Measurements from ENCODE around the gene HERPUD2. TPM values are rescaled to one million over a fixed set of nuclear protein-coding genes. Genes with fewer than 3 reads are reported as not detected.
"Not testable (repeated sequence)": the region's sequence is repeated elsewhere in the genome, so short reads cannot be mapped to it uniquely, and the experiment has no call there.

Gene HERPUD2
- total RNA-seq, 2 donors from 2014 or later, result 36.8 to 40.4 TPM

DNA sequence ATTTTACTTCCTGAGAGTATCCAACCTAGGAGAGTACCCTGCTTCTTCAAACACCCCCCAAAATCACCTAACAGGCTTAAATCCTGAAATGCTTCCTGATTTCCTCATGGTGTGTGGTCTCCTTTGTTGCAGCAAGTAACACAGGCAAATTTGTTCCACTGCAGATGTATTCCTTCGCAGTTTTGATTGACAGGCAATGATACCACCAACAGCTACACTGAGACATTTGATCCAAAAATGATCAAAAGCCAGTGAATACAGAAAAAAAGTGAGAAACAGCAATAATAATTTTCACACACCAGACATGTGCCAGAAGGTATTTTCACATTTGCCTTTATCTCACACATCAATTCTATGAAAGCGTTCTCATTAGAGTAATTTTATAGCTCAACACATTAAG lies 95.9 kb downstream of the HERPUD2 start:
- ATAC-seq (no peak), DNase-seq (ENCODE audit: low spot score) (no peak)
- Mint-ChIP-seq H3K9me3 (no peaks in the 10 kb centered on the region), H3K27me3 (no peaks in the 10 kb centered on the region), H3K4me3 (no peak overlapping the region), H3K4me1 (ENCODE audit: low read depth in 2 of 2) (no peaks in the 10 kb centered on the region), H3K27ac (no peak overlapping the region), H3K36me3 (no peaks in the 10 kb centered on the region)

DNA sequence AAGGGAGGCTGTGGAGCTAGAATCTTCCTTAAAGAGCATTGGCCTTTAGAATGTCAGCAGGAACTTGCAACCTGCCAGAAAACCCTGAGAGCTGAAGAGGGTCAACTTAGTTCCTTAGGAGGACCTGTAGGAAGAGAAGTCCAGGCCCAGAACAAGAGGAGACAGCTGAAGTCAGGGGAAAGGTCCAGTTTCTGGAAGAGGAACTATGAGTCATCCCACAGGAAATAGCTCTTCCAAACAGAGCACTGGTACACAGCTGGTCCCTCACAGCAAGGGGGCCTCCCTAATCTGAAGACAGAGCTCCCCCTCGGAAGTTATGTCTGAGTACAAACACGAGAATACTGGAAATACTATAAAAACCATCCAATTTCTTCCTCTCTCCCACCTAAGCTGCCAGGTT lies 98.9 kb downstream of the HERPUD2 start:
- Mint-ChIP-seq H3K9me3 (no peaks in the 10 kb centered on the region), H3K4me1 (ENCODE audit: low read depth in 2 of 2) (no peaks in the 10 kb centered on the region), H3K36me3 (no peaks in the 10 kb centered on the region), H3K4me3 (no peak overlapping the region), H3K27me3 (no peaks in the 10 kb centered on the region), H3K27ac (no peak overlapping the region)
- no peak for DNase-seq (ENCODE audit: low spot score)
- ATAC-seq, result no peak

DNA sequence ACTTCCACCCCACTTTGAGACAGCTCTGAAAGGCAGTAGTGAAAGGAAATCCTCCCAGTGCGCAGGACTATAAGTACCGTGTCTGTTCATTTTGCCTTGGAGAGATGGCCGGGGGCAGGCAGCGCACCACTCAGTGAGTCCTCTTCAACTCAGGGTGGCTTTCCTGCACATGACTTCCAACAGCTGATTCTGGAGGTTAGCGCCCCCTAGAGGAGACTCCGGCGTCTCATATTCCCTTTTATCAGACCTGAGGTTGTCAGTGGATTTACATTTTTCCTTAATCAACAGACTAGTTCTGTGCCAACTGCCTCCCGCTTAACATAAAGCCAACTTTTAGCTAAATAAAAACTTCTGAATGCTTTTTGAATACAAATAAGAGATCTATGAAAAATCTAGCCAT lies 101.0 kb downstream of the HERPUD2 start:
- Mint-ChIP-seq H3K9me3 (no peaks in the 10 kb centered on the region), H3K27me3 (no peaks in the 10 kb centered on the region), H3K4me1 (ENCODE audit: low read depth in 2 of 2) (no peaks in the 10 kb centered on the region), H3K4me3 (no peak overlapping the region), H3K27ac (no peak overlapping the region), H3K36me3 (no peaks in the 10 kb centered on the region)
- ATAC-seq (no peak), DNase-seq (ENCODE audit: low spot score) (no peak)

DNA sequence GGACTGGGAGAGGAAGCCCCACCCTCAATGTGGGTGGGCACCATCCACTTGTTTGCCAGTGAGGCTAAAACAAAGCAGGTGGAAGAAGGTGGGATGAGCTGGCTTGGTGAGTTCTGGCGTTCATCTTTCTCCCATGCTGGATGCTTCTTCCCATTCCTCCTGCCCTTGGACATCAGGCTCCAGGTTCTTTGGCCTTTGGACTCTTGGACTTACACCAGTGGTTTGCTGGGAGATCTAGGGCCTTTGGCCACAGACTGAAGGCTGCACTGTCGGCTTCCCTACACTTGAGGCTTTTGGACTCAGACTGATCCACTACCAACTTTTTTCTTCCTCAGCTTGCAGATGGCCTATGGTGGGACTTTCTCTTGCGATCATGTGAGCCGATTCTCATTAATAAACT lies 106.3 kb downstream of the HERPUD2 start:
- no peak for DNase-seq (ENCODE audit: low spot score)
- no peaks in the 10 kb centered on the region for H3K4me1 Mint-ChIP-seq (ENCODE audit: low read depth in 2 of 2)
- no peak overlapping the region for H3K4me3 Mint-ChIP-seq
- no peak for ATAC-seq
- no peak overlapping the region for H3K27ac Mint-ChIP-seq
- H3K36me3 Mint-ChIP-seq, result no peaks in the 10 kb centered on the region
- no peaks in the 10 kb centered on the region for H3K9me3 Mint-ChIP-seq
- peaks cover 0 to 5% of the 10 kb centered on the region in 2 donors for H3K27me3 Mint-ChIP-seq

DNA sequence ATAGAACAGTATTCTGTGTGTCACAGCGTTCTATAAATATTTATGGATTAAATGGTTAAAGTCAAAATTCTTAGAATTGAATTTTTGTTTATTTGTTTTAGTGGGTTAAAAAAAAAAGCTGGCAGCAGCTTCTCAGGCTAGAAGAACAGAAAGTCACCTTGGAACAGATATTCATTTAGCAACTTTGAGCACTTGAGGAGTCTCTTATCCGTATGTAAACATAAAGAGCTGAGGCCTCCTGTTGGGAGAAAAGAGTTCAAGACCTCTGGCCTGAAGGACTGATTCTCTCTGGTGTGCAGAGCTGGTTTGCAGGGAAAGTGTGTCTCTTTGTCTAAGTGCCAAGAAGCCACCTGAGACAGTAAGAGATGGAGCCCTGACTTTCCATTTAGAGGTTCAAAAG lies 109.9 kb downstream of the HERPUD2 start:
- Mint-ChIP-seq H3K9me3 (no peaks in the 10 kb centered on the region), H3K27me3 (peaks cover 0 to 9% of the 10 kb centered on the region in 2 donors), H3K4me3 (no peak overlapping the region), H3K36me3 (no peaks in the 10 kb centered on the region), H3K27ac (no peak overlapping the region), H3K4me1 (ENCODE audit: low read depth in 2 of 2) (no peaks in the 10 kb centered on the region)
- ATAC-seq (no peak), DNase-seq (ENCODE audit: low spot score) (no peak)

DNA sequence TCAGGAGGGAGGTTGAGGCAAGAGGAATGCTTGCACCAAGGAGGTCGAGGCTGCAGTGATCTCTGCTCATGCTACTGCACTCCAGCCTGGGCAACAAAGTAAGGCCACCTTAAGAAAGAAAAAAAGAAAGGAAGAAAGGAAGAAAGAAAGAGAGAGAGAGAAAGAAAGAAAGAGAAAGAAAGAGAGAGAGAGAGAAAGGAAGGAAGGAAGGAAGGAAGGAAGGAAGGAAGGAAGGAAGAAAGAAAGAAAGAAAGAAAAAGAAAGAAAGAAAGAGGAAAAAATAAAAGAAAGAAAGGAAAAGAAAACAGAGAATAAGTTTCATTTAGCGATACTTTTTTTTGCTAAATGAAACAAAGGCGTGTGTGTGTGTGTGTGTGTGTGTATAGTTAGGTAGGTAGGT lies 110.4 kb downstream of the HERPUD2 start:
- not testable (repeated sequence) for ATAC-seq; H3K4me1 Mint-ChIP-seq (ENCODE audit: low read depth in 2 of 2); H3K4me3 Mint-ChIP-seq; H3K9me3 Mint-ChIP-seq; DNase-seq (ENCODE audit: low spot score); H3K36me3 Mint-ChIP-seq; H3K27ac Mint-ChIP-seq; H3K27me3 Mint-ChIP-seq

Other genes starting within 250 kb of the HERPUD2 start
- gene SEPTIN7, start 105.9 kb upstream of the HERPUD2 start, total RNA-seq, result 100 to 1,000 TPM; 151 to 255 TPM